ENCODE measurements around the gene BIRC3.

Gene BIRC3

GRCh38 chr11:102320679-102321078 is 3.4 kb downstream of the BIRC3 start:
- Histone ChIP-seq H2BK5ac (ENCODE audit: low read length) (no peak overlapping the region), H3K23ac (ENCODE audit: low read length) (no peak overlapping the region), H2AK5ac (ENCODE audit: low read length) (no peak overlapping the region), H3K4me2 (ENCODE audit: low read length) (no peak overlapping the region), H3K9ac (ENCODE audit: low read length) (no peak overlapping the region), H3K18ac (ENCODE audit: low read length) (no peak overlapping the region), H3K4me3 (ENCODE audit: low read length) (no peak overlapping the region), H3K56ac (ENCODE audit: low read length) (no peak overlapping the region), H3K27me3 (ENCODE audit: insufficient read depth, low read length, poor library complexity) (no peaks in the 10 kb centered on the region), H3K36me3 (ENCODE audit: control insufficient read depth, insufficient read depth, low read length) (no peaks in the 10 kb centered on the region), H3K4me1 (ENCODE audit: control insufficient read depth, low read depth, low read length) (no peaks in the 10 kb centered on the region), H3K79me2 (ENCODE audit: control insufficient read depth, insufficient read depth, low read length) (no peaks in the 10 kb centered on the region), H3K79me1 (ENCODE audit: low read length) (no peaks in the 10 kb centered on the region), H4K8ac (ENCODE audit: low read depth, low read length) (no peak overlapping the region), H4K5ac (ENCODE audit: low read length) (no peak overlapping the region), H3K4ac (ENCODE audit: low read depth, low read length) (no peak overlapping the region), H2BK120ac (ENCODE audit: low read depth, low read length) (no peak overlapping the region), H3K27ac (ENCODE audit: low read depth, low read length) (no peak overlapping the region), H2BK15ac (replicated peaks; ENCODE audit: low read depth) (no peak overlapping the region)
- no peak for DNase-seq

GRCh38 chr11:102322560-102322959 is 5.3 kb downstream of the BIRC3 start:
- H3K27me3 ChIP-seq (ENCODE audit: insufficient read depth, low read length, poor library complexity): no peaks in the 10 kb centered on the region
- H3K79me2 ChIP-seq (ENCODE audit: control insufficient read depth, insufficient read depth, low read length): no peaks in the 10 kb centered on the region
- H4K8ac ChIP-seq (ENCODE audit: low read depth, low read length): no peak overlapping the region
- no peak overlapping the region for H2BK15ac ChIP-seq (replicated peaks; ENCODE audit: low read depth)
- H3K4ac ChIP-seq (ENCODE audit: low read depth, low read length): no peak overlapping the region
- no peaks in the 10 kb centered on the region for H3K4me1 ChIP-seq (ENCODE audit: control insufficient read depth, low read depth, low read length)
- H3K23ac ChIP-seq (ENCODE audit: low read length): no peak overlapping the region
- H3K4me2 ChIP-seq (ENCODE audit: low read length): no peak overlapping the region
- no peak overlapping the region for H3K9ac ChIP-seq (ENCODE audit: low read length)
- no peaks in the 10 kb centered on the region for H3K79me1 ChIP-seq (ENCODE audit: low read length)
- H4K5ac ChIP-seq (ENCODE audit: low read length): no peak overlapping the region
- no peak overlapping the region for H3K56ac ChIP-seq (ENCODE audit: low read length)
- no peak overlapping the region for H2BK5ac ChIP-seq (ENCODE audit: low read length)
- no peak overlapping the region for H2BK120ac ChIP-seq (ENCODE audit: low read depth, low read length)
- H3K18ac ChIP-seq (ENCODE audit: low read length): no peak overlapping the region
- no CpG with 5 or more reads among the region's 2 CpGs for WGBS (ENCODE audit: extremely low coverage, insufficient coverage, low lambda C conversion rate)
- H3K27ac ChIP-seq (ENCODE audit: low read depth, low read length): no peak overlapping the region
- no peak overlapping the region for H2AK5ac ChIP-seq (ENCODE audit: low read length)
- no peaks in the 10 kb centered on the region for H3K36me3 ChIP-seq (ENCODE audit: control insufficient read depth, insufficient read depth, low read length)
- no peak for DNase-seq
- H3K4me3 ChIP-seq (ENCODE audit: low read length): no peak overlapping the region

GRCh38 chr11:102323542-102324251 is 6.4 kb downstream of the BIRC3 start:
- Histone ChIP-seq H3K27me3 (ENCODE audit: insufficient read depth, low read length, poor library complexity) (no peaks in the 10 kb centered on the region), H3K79me1 (ENCODE audit: low read length) (no peaks in the 10 kb centered on the region), H3K4me2 (ENCODE audit: low read length) (no peak overlapping the region), H2BK15ac (replicated peaks; ENCODE audit: low read depth) (no peak overlapping the region), H2AK5ac (ENCODE audit: low read length) (no peak overlapping the region), H3K56ac (ENCODE audit: low read length) (no peak overlapping the region), H3K4me3 (ENCODE audit: low read length) (no peak overlapping the region), H3K4ac (ENCODE audit: low read depth, low read length) (no peak overlapping the region), H3K27ac (ENCODE audit: low read depth, low read length) (no peak overlapping the region), H4K8ac (ENCODE audit: low read depth, low read length) (no peak overlapping the region), H4K5ac (ENCODE audit: low read length) (no peak overlapping the region), H3K79me2 (ENCODE audit: control insufficient read depth, insufficient read depth, low read length) (no peaks in the 10 kb centered on the region), H2BK120ac (ENCODE audit: low read depth, low read length) (no peak overlapping the region), H3K36me3 (ENCODE audit: control insufficient read depth, insufficient read depth, low read length) (no peaks in the 10 kb centered on the region), H3K23ac (ENCODE audit: low read length) (no peak overlapping the region), H2BK5ac (ENCODE audit: low read length) (no peak overlapping the region), H3K4me1 (ENCODE audit: control insufficient read depth, low read depth, low read length) (no peaks in the 10 kb centered on the region), H3K18ac (ENCODE audit: low read length) (no peak overlapping the region), H3K9ac (ENCODE audit: low read length) (no peak overlapping the region)
- no CpG with 5 or more reads among the region's 1 CpG for WGBS (ENCODE audit: extremely low coverage, insufficient coverage, low lambda C conversion rate)
- DNase-seq: no peak

- no peak overlapping the region for H3K9ac ChIP-seq (ENCODE audit: low read length)
- no peaks in the 10 kb centered on the region for H3K79me1 ChIP-seq (ENCODE audit: low read length)
- H4K5ac ChIP-seq (ENCODE audit: low read length): no peak overlapping the region
- H2BK120ac ChIP-seq (ENCODE audit: low read depth, low read length): no peak overlapping the region
- no peak overlapping the region for H3K23ac ChIP-seq (ENCODE audit: low read length)
- H3K18ac ChIP-seq (ENCODE audit: low read length): no peak overlapping the region
- DNase-seq: peak; percentile 5
- H3K4ac ChIP-seq (ENCODE audit: low read depth, low read length): no peak overlapping the region
- no peak overlapping the region for H2BK5ac ChIP-seq (ENCODE audit: low read length)
- H3K4me3 ChIP-seq (ENCODE audit: low read length): no peak overlapping the region
- no CpG with 5 or more reads among the region's 3 CpGs for WGBS (ENCODE audit: extremely low coverage, insufficient coverage, low lambda C conversion rate)
- H3K4me1 ChIP-seq (ENCODE audit: control insufficient read depth, low read depth, low read length): no peaks in the 10 kb centered on the region
- no peak overlapping the region for H4K8ac ChIP-seq (ENCODE audit: low read depth, low read length)
- no peak overlapping the region for H3K27ac ChIP-seq (ENCODE audit: low read depth, low read length)
- no peak overlapping the region for H2AK5ac ChIP-seq (ENCODE audit: low read length)
- no peaks in the 10 kb centered on the region for H3K79me2 ChIP-seq (ENCODE audit: control insufficient read depth, insufficient read depth, low read length)
- H3K56ac ChIP-seq (ENCODE audit: low read length): no peak overlapping the region
- H3K27me3 ChIP-seq (ENCODE audit: insufficient read depth, low read length, poor library complexity): no peaks in the 10 kb centered on the region
- no peaks in the 10 kb centered on the region for H3K36me3 ChIP-seq (ENCODE audit: control insufficient read depth, insufficient read depth, low read length)
- no peak overlapping the region for H3K4me2 ChIP-seq (ENCODE audit: low read length)
- no peak overlapping the region for H2BK15ac ChIP-seq (replicated peaks; ENCODE audit: low read depth)
Measured at GRCh38 chr11:102325088-102325487, 7.8 kb downstream of the BIRC3 start.

- H2AK5ac ChIP-seq (ENCODE audit: low read length): no peak overlapping the region
- no peaks in the 10 kb centered on the region for H3K27me3 ChIP-seq (ENCODE audit: insufficient read depth, low read length, poor library complexity)
- H4K5ac ChIP-seq (ENCODE audit: low read length): no peak overlapping the region
- 100% methylated on average over 1 of the region's 1 CpG for WGBS (ENCODE audit: extremely low coverage, insufficient coverage, low lambda C conversion rate)
- no peak overlapping the region for H3K23ac ChIP-seq (ENCODE audit: low read length)
- no peak overlapping the region for H3K4me3 ChIP-seq (ENCODE audit: low read length)
- H3K36me3 ChIP-seq (ENCODE audit: control insufficient read depth, insufficient read depth, low read length): no peaks in the 10 kb centered on the region
- no peak overlapping the region for H3K18ac ChIP-seq (ENCODE audit: low read length)
- no peak for DNase-seq
- no peak overlapping the region for H3K9ac ChIP-seq (ENCODE audit: low read length)
- H3K4ac ChIP-seq (ENCODE audit: low read depth, low read length): no peak overlapping the region
- H3K27ac ChIP-seq (ENCODE audit: low read depth, low read length): no peak overlapping the region
- H2BK120ac ChIP-seq (ENCODE audit: low read depth, low read length): no peak overlapping the region
- H4K8ac ChIP-seq (ENCODE audit: low read depth, low read length): no peak overlapping the region
- no peak overlapping the region for H2BK15ac ChIP-seq (replicated peaks; ENCODE audit: low read depth)
- no peaks in the 10 kb centered on the region for H3K4me1 ChIP-seq (ENCODE audit: control insufficient read depth, low read depth, low read length)
- no peaks in the 10 kb centered on the region for H3K79me1 ChIP-seq (ENCODE audit: low read length)
- H3K56ac ChIP-seq (ENCODE audit: low read length): no peak overlapping the region
- H3K4me2 ChIP-seq (ENCODE audit: low read length): no peak overlapping the region
- no peak overlapping the region for H2BK5ac ChIP-seq (ENCODE audit: low read length)
- no peaks in the 10 kb centered on the region for H3K79me2 ChIP-seq (ENCODE audit: control insufficient read depth, insufficient read depth, low read length)
Measured at GRCh38 chr11:102328748-102329147, 11.5 kb downstream of the BIRC3 start.

- Histone ChIP-seq H4K8ac (ENCODE audit: low read depth, low read length) (no peak overlapping the region), H3K79me2 (ENCODE audit: control insufficient read depth, insufficient read depth, low read length) (no peaks in the 10 kb centered on the region), H3K56ac (ENCODE audit: low read length) (no peak overlapping the region), H3K27me3 (ENCODE audit: insufficient read depth, low read length, poor library complexity) (no peaks in the 10 kb centered on the region), H3K4me2 (ENCODE audit: low read length) (no peak overlapping the region), H3K4me1 (ENCODE audit: control insufficient read depth, low read depth, low read length) (no peaks in the 10 kb centered on the region), H3K4ac (ENCODE audit: low read depth, low read length) (no peak overlapping the region), H2BK15ac (replicated peaks; ENCODE audit: low read depth) (no peak overlapping the region), H3K23ac (ENCODE audit: low read length) (no peak overlapping the region), H4K5ac (ENCODE audit: low read length) (no peak overlapping the region), H3K36me3 (ENCODE audit: control insufficient read depth, insufficient read depth, low read length) (no peaks in the 10 kb centered on the region), H2BK5ac (ENCODE audit: low read length) (no peak overlapping the region), H3K27ac (ENCODE audit: low read depth, low read length) (no peak overlapping the region), H2AK5ac (ENCODE audit: low read length) (no peak overlapping the region), H3K4me3 (ENCODE audit: low read length) (no peak overlapping the region), H3K79me1 (ENCODE audit: low read length) (no peaks in the 10 kb centered on the region), H3K9ac (ENCODE audit: low read length) (no peak overlapping the region), H2BK120ac (ENCODE audit: low read depth, low read length) (no peak overlapping the region), H3K18ac (ENCODE audit: low read length) (no peak overlapping the region)
- no peak for DNase-seq
Measured at GRCh38 chr11:102330231-102330630, 12.9 kb downstream of the BIRC3 start.

All from mesendoderm (in vitro differentiated cells).